Activated T-helper 2 cell treated with anti-CD3 and anti-CD28 coated beads, Interferon-gamma antibody, Interleukin-2, Interleukin-4, amounts not matched to agents 10 μg/mL and 5 μg/mL and 100 μg/mL, durations not matched to agents 14 hours and 24 hours and 36 hours (primary cell): Measurements from ENCODE around the gene DNM1L. TPM values are rescaled to one million over a fixed set of nuclear protein-coding genes. Genes with fewer than 3 reads are reported as not detected.

Source experiments
- DNase-seq: peaks from one replicate; pipeline ENCODE4 v3.0.0; 2021; ENCODE audit warnings: low spot score
- H3K27ac Mint-ChIP-seq: one replicate; pipeline ENCODE4 v1.8.0; 2021; ENCODE audit warnings: mixed read lengths
- H3K27me3 Mint-ChIP-seq: one replicate; pipeline ENCODE4 v1.8.0; 2021; ENCODE audit warnings: low read depth, mixed read lengths
- H3K36me3 Mint-ChIP-seq: one replicate; pipeline ENCODE4 v1.8.0; 2021; ENCODE audit warnings: low read depth, mixed read lengths
- H3K4me1 Mint-ChIP-seq: one replicate; pipeline ENCODE4 v1.8.0; 2021; ENCODE audit warnings: low read depth, mixed read lengths
- H3K4me3 Mint-ChIP-seq: one replicate; pipeline ENCODE4 v1.8.0; 2021; ENCODE audit warnings: low read depth, mild to moderate bottlenecking, moderate library complexity, mixed read lengths
- H3K9me3 Mint-ChIP-seq: one replicate; pipeline ENCODE4 v1.8.0; 2021; ENCODE audit warnings: mixed read lengths
- intact Hi-C: fragments of 100-400 bp; cut with micrococcal nuclease; formaldehyde crosslinking; loops from one replicate; pipeline ENCODE4 v1.15.1; 2023
- total RNA-seq: library from RNA; stranded (reverse); gene quantifications from 2 replicates; pipeline ENCODE4 v1.2.3, GENCODE V29; 2022

The DNM1L gene
- total RNA-seq, 1 donor from 2014 or later, result 108 TPM

- no peak overlapping the region for H3K27ac Mint-ChIP-seq
- intact Hi-C loops, result no loop called here
- no peaks in the 10 kb centered on the region for H3K9me3 Mint-ChIP-seq
- H3K4me1 Mint-ChIP-seq, result peaks cover 11% of the 10 kb centered on the region
- H3K27me3 Mint-ChIP-seq, result no peaks in the 10 kb centered on the region
- H3K4me3 Mint-ChIP-seq, result no peak overlapping the region
- DNase-seq, result no peak
- peaks cover 75% of the 10 kb centered on the region for H3K36me3 Mint-ChIP-seq
Observed at GRCh38 chr12:32742133-32742532, 63.0 kb downstream of the DNM1L start.

- Mint-ChIP-seq H3K4me1 (peaks cover 11% of the 10 kb centered on the region), H3K4me3 (no peak overlapping the region), H3K27me3 (no peaks in the 10 kb centered on the region), H3K36me3 (peaks cover 75% of the 10 kb centered on the region), H3K9me3 (no peaks in the 10 kb centered on the region), H3K27ac (no peak overlapping the region)
- intact Hi-C loops, result no loop called here
- no peak for DNase-seq
Observed at GRCh38 chr12:32743264-32743663, 64.2 kb downstream of the DNM1L start.

GRCh38 chr12:32753605-32754004, 74.5 kb downstream of the DNM1L start:
- Mint-ChIP-seq H3K27ac (peak overlapping the region; percentile 26), H3K4me1 (peaks cover 22% of the 10 kb centered on the region), H3K27me3 (no peaks in the 10 kb centered on the region), H3K9me3 (no peaks in the 10 kb centered on the region), H3K36me3 (peaks cover 50% of the 10 kb centered on the region), H3K4me3 (peak overlapping the region; percentile 92)
- DNase-seq, result no peak
- intact Hi-C loops, result loop anchor here (2.0 to 10.0 kb wide), 2 partner anchors 299 to 1679 kb away; partner anchors contain the start of gene DDX11

GRCh38 chr12:32754111-32754510, 75.0 kb downstream of the DNM1L start:
- no peak for DNase-seq
- peak overlapping the region; percentile 30 for H3K27ac Mint-ChIP-seq
- H3K4me3 Mint-ChIP-seq, result peak overlapping the region; percentile 92
- H3K9me3 Mint-ChIP-seq, result no peaks in the 10 kb centered on the region
- no peaks in the 10 kb centered on the region for H3K27me3 Mint-ChIP-seq
- H3K36me3 Mint-ChIP-seq, result peaks cover 46% of the 10 kb centered on the region
- intact Hi-C loops, result loop anchor here (2.0 to 10.0 kb wide), 2 partner anchors 299 to 1679 kb away; partner anchors contain the start of gene DDX11
- peaks cover 22% of the 10 kb centered on the region for H3K4me1 Mint-ChIP-seq

- peak; percentile 72 for DNase-seq
- H3K27me3 Mint-ChIP-seq, result no peaks in the 10 kb centered on the region
- H3K36me3 Mint-ChIP-seq, result peaks cover 38% of the 10 kb centered on the region
- intact Hi-C loops, result loop anchor here (1.0 to 10.0 kb wide), 7 partner anchors 76 to 1680 kb away; partner anchors contain the start of genes DDX11, DNM1L, ETFBKMT and SINHCAF
- no peaks in the 10 kb centered on the region for H3K9me3 Mint-ChIP-seq
- peak overlapping the region; percentile 92 for H3K4me3 Mint-ChIP-seq
- H3K27ac Mint-ChIP-seq, result peak overlapping the region; percentile 84
- H3K4me1 Mint-ChIP-seq, result peaks cover 22% of the 10 kb centered on the region
Observed at GRCh38 chr12:32755051-32755653, 76.1 kb downstream of the DNM1L start.

GRCh38 chr12:32755654-32756475, 76.8 kb downstream of the DNM1L start, which contains the start of gene YARS2:
TSS of gene YARS2 (minus strand) at chr12:32755897. CDS start at chr12:32755874, 23 bp downstream.
- peak; percentile 85 for DNase-seq
- Mint-ChIP-seq H3K27ac (peak within 1 kb of the TSS; percentile 84), H3K27me3 (no peaks in the 10 kb centered on the region), H3K9me3 (no peaks in the 10 kb centered on the region), H3K4me3 (peak within 1 kb of the TSS; percentile 92), H3K36me3 (peaks cover 32% of the 10 kb centered on the region), H3K4me1 (peaks cover 22% of the 10 kb centered on the region)
- intact Hi-C loops, result loop anchor here (1.0 to 10.0 kb wide), 9 partner anchors 77 to 1681 kb away; partner anchors contain the start of genes ALG10, DDX11, DNM1L and ETFBKMT

GRCh38 chr12:32756476-32757066, 77.5 kb downstream of the DNM1L start:
- intact Hi-C loops, result loop anchor here (1.0 to 10.0 kb wide), 5 partner anchors 154 to 1682 kb away; partner anchors contain the start of genes ALG10 and DDX11
- no peaks in the 10 kb centered on the region for H3K27me3 Mint-ChIP-seq
- peak overlapping the region; percentile 92 for H3K4me3 Mint-ChIP-seq
- H3K36me3 Mint-ChIP-seq, result peaks cover 25% of the 10 kb centered on the region
- no peak for DNase-seq
- H3K27ac Mint-ChIP-seq, result peak overlapping the region; percentile 84
- peaks cover 22% of the 10 kb centered on the region for H3K4me1 Mint-ChIP-seq
- no peaks in the 10 kb centered on the region for H3K9me3 Mint-ChIP-seq

- Mint-ChIP-seq H3K36me3 (peaks cover 21% of the 10 kb centered on the region), H3K27me3 (peaks cover 2% of the 10 kb centered on the region), H3K4me1 (peaks cover 20% of the 10 kb centered on the region), H3K4me3 (no peak overlapping the region), H3K9me3 (no peaks in the 10 kb centered on the region), H3K27ac (no peak overlapping the region)
- intact Hi-C loops, result loop anchor here (5.0 to 10.0 kb wide), 3 partner anchors 155 to 1682 kb away; partner anchors contain the start of gene DDX11
- no peak for DNase-seq
Observed at GRCh38 chr12:32757157-32757556, 78.1 kb downstream of the DNM1L start.

- no peak for DNase-seq
- no peak overlapping the region for H3K4me3 Mint-ChIP-seq
- peaks cover 4% of the 10 kb centered on the region for H3K27me3 Mint-ChIP-seq
- no peaks in the 10 kb centered on the region for H3K4me1 Mint-ChIP-seq
- intact Hi-C loops, result no loop called here
- no peak overlapping the region for H3K27ac Mint-ChIP-seq
- no peaks in the 10 kb centered on the region for H3K36me3 Mint-ChIP-seq
- no peaks in the 10 kb centered on the region for H3K9me3 Mint-ChIP-seq
Observed at GRCh38 chr12:32761716-32762115, 82.6 kb downstream of the DNM1L start.

GRCh38 chr12:32765906-32766305, 86.8 kb downstream of the DNM1L start:
- no peaks in the 10 kb centered on the region for H3K9me3 Mint-ChIP-seq
- no peak for DNase-seq
- peaks cover 9% of the 10 kb centered on the region for H3K27me3 Mint-ChIP-seq
- no peaks in the 10 kb centered on the region for H3K4me1 Mint-ChIP-seq
- H3K27ac Mint-ChIP-seq, result no peak overlapping the region
- H3K4me3 Mint-ChIP-seq, result no peak overlapping the region
- intact Hi-C loops, result no loop called here
- no peaks in the 10 kb centered on the region for H3K36me3 Mint-ChIP-seq

- Mint-ChIP-seq H3K4me3 (no peak overlapping the region), H3K36me3 (no peaks in the 10 kb centered on the region), H3K9me3 (no peaks in the 10 kb centered on the region), H3K4me1 (no peaks in the 10 kb centered on the region), H3K27ac (no peak overlapping the region), H3K27me3 (peaks cover 7% of the 10 kb centered on the region)
- DNase-seq, result no peak
- intact Hi-C loops, result no loop called here
Observed at GRCh38 chr12:32768518-32768917, 89.4 kb downstream of the DNM1L start.

GRCh38 chr12:32770141-32770540, 91.0 kb downstream of the DNM1L start:
- Mint-ChIP-seq H3K4me3 (no peak overlapping the region), H3K27me3 (peaks cover 7% of the 10 kb centered on the region), H3K4me1 (no peaks in the 10 kb centered on the region), H3K9me3 (no peaks in the 10 kb centered on the region), H3K27ac (no peak overlapping the region), H3K36me3 (no peaks in the 10 kb centered on the region)
- intact Hi-C loops, result no loop called here
- DNase-seq, result no peak
